Astrocyte (in vitro differentiated cells and primary cell): ENCODE results near the gene HS6ST2. TPM values are rescaled to one million over a fixed set of nuclear protein-coding genes. Genes with fewer than 3 reads are reported as not detected.

Experiments
- DNase-seq: peaks from one replicate; pipeline ENCODE4 v3.0.0-alpha.2; 2010; ENCODE audit warnings: low read depth
- FAIRE-seq: peaks from 2 replicates; lab custom pipeline; 2011; peaks lifted over from hg19 to GRCh38; lab: Jason Lieb, UNC
- H2AFZ ChIP-seq: 2 replicates; pipeline ENCODE4 v1.6.0; 2012; ENCODE audit warnings: low read depth, low read length, inconsistent platforms
- H3K27ac ChIP-seq: 2 replicates; pipeline ENCODE4 v1.5.1; 2011; ENCODE audit warnings: low read depth, low read length, inconsistent platforms
- H3K27me3 ChIP-seq: 2 replicates; pipeline ENCODE4 v1.6.0; 2011; ENCODE audit warnings: low read length, inconsistent platforms; ENCODE audit not compliant: insufficient read depth
- H3K36me3 ChIP-seq: 2 replicates; pipeline ENCODE4 v1.5.1; 2011; ENCODE audit warnings: low read length, inconsistent platforms; ENCODE audit not compliant: insufficient read depth
- H3K4me1 ChIP-seq: 2 replicates; pipeline ENCODE4 v1.5.1; 2011; ENCODE audit warnings: low read length, inconsistent platforms; ENCODE audit not compliant: insufficient read depth
- H3K4me2 ChIP-seq: 2 replicates; pipeline ENCODE4 v1.6.0; 2012; ENCODE audit warnings: low read length, inconsistent platforms
- H3K4me3 ChIP-seq: 2 replicates; pipeline ENCODE4 v1.5.1; 2011; ENCODE audit warnings: low read depth, mild to moderate bottlenecking, low read length, inconsistent platforms; ENCODE audit not compliant: insufficient read depth
- H3K79me2 ChIP-seq: 2 replicates; pipeline ENCODE4 v1.6.0; 2012; ENCODE audit warnings: mild to moderate bottlenecking, low read length, inconsistent platforms; ENCODE audit not compliant: insufficient read depth
- H3K9ac ChIP-seq: 2 replicates; pipeline ENCODE4 v1.6.0; 2012; ENCODE audit warnings: mild to moderate bottlenecking, low read length, inconsistent platforms
- H3K9me3 ChIP-seq: 2 replicates; pipeline ENCODE4 v1.5.1; 2012; ENCODE audit warnings: low read depth, mild to moderate bottlenecking, low read length, inconsistent platforms; ENCODE audit not compliant: insufficient read depth
- H4K20me1 ChIP-seq: 2 replicates; pipeline ENCODE4 v1.6.0; 2012; ENCODE audit warnings: low read length, inconsistent platforms; ENCODE audit not compliant: insufficient read depth
- H3K27ac Mint-ChIP-seq: one replicate; pipeline ENCODE4 v1.8.0; 2021; ENCODE audit warnings: mild to moderate bottlenecking, mixed read lengths; ENCODE audit not compliant: unreplicated experiment
- H3K27me3 Mint-ChIP-seq: one replicate; pipeline ENCODE4 v1.8.0; 2021; ENCODE audit warnings: low read depth, mixed read lengths; ENCODE audit not compliant: unreplicated experiment
- H3K36me3 Mint-ChIP-seq: one replicate; pipeline ENCODE4 v1.8.0; 2021; ENCODE audit warnings: low read depth, mixed read lengths; ENCODE audit not compliant: unreplicated experiment
- H3K4me1 Mint-ChIP-seq: one replicate; pipeline ENCODE4 v1.8.0; 2021; ENCODE audit warnings: low read depth, mixed read lengths; ENCODE audit not compliant: unreplicated experiment
- H3K4me3 Mint-ChIP-seq: one replicate; pipeline ENCODE4 v1.8.0; 2021; ENCODE audit warnings: mild to moderate bottlenecking, moderate library complexity, mixed read lengths; ENCODE audit not compliant: unreplicated experiment
- H3K9me3 Mint-ChIP-seq: one replicate; pipeline ENCODE4 v1.8.0; 2021; ENCODE audit warnings: mild to moderate bottlenecking, mixed read lengths; ENCODE audit not compliant: unreplicated experiment
- EZH2 ChIP-seq: IDR thresholded peaks from 2 replicates; pipeline ENCODE4 v1.6.1; 2012; ENCODE audit warnings: mild to moderate bottlenecking, low read length, inconsistent platforms; ENCODE audit not compliant: insufficient read depth
- total RNA-seq: library from RNA; stranded (reverse); gene quantifications from 2 replicates; pipeline ENCODE4 v1.2.1, GENCODE V29; 2021
- TF ChIP-seq, protein P1 (sequence below): IDR thresholded peaks from 2 replicates; pipeline ENCODE4 v1.5.1; 2011; ENCODE audit warnings: low read depth, mild to moderate bottlenecking, inconsistent platforms, low read length, moderate library complexity; ENCODE audit not compliant: insufficient read depth

Gene HS6ST2
- total RNA-seq, 1 donor from 2014 or later = 12.9 TPM

DNA sequence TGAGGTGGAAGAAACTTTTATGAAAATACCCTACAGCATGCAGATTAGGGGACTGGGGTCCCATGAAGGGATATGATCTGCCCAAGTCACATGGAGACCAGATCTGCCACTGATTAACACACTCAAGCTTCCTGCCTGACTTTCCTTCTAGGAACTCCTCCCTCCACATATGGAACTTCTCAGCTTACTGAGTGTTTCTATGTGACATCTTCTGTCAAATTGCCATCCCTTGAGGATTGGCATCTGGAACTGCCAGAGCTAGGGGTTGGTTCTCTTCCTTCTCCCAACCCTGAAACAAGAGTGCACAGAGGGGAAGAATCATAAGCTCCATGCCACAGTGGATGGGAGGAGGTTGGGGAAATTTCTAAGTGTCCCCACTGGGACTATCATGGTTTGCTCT is 319.0 kb downstream of the HS6ST2 start:
- no peak overlapping the region for H3K27ac ChIP-seq
- no peaks in the 10 kb centered on the region for H3K4me1 ChIP-seq
- H3K4me1 Mint-ChIP-seq = peaks cover 4% of the 10 kb centered on the region
- no peaks in the 10 kb centered on the region for H3K36me3 ChIP-seq
- no peak overlapping the region for H3K4me3 Mint-ChIP-seq
- FAIRE-seq = no peak
- no peaks in the 10 kb centered on the region for H3K9me3 Mint-ChIP-seq
- H3K79me2 ChIP-seq = no peaks in the 10 kb centered on the region
- no peaks in the 10 kb centered on the region for H4K20me1 ChIP-seq
- H3K27me3 ChIP-seq = no peaks in the 10 kb centered on the region
- H3K36me3 Mint-ChIP-seq = no peaks in the 10 kb centered on the region
- no peak overlapping the region for H3K4me3 ChIP-seq
- TF ChIP-seq, protein P1, sequence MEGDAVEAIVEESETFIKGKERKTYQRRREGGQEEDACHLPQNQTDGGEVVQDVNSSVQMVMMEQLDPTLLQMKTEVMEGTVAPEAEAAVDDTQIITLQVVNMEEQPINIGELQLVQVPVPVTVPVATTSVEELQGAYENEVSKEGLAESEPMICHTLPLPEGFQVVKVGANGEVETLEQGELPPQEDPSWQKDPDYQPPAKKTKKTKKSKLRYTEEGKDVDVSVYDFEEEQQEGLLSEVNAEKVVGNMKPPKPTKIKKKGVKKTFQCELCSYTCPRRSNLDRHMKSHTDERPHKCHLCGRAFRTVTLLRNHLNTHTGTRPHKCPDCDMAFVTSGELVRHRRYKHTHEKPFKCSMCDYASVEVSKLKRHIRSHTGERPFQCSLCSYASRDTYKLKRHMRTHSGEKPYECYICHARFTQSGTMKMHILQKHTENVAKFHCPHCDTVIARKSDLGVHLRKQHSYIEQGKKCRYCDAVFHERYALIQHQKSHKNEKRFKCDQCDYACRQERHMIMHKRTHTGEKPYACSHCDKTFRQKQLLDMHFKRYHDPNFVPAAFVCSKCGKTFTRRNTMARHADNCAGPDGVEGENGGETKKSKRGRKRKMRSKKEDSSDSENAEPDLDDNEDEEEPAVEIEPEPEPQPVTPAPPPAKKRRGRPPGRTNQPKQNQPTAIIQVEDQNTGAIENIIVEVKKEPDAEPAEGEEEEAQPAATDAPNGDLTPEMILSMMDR = no peak
- no peak for TF ChIP-seq EZH2
- no peak overlapping the region for H3K9ac ChIP-seq
- H3K27ac Mint-ChIP-seq = no peak overlapping the region
- H2AFZ ChIP-seq = no peak overlapping the region
- peaks cover 2% of the 10 kb centered on the region for H3K27me3 Mint-ChIP-seq
- H3K9me3 ChIP-seq = no peaks in the 10 kb centered on the region
- H3K4me2 ChIP-seq = no peak overlapping the region
- no peak for DNase-seq

DNA sequence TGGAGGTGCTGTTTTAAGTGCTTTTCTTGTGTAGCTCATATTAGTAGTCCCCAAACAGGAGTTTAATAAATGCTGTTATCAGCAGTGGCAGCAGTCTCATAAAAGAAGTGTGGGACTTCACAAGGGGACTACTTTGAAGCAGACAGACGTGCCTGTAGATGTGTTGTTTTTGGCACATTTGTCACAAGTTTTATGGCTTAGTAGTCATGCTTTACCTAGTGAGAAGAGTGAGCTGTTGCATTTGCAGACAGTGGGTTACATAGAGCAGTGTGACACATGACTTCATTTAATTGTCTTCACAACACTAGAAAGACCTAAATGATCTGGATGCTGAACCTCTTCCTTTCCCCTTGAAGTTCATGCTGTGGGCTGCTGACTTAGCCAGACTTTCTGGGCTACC is 320.1 kb downstream of the HS6ST2 start:
- H3K4me3 Mint-ChIP-seq = no peak overlapping the region
- H4K20me1 ChIP-seq = no peaks in the 10 kb centered on the region
- H2AFZ ChIP-seq = no peak overlapping the region
- H3K79me2 ChIP-seq = no peaks in the 10 kb centered on the region
- H3K27ac Mint-ChIP-seq = no peak overlapping the region
- peaks cover 4% of the 10 kb centered on the region for H3K4me1 Mint-ChIP-seq
- no peak for TF ChIP-seq EZH2
- TF ChIP-seq, protein P1 = no peak
- H3K4me3 ChIP-seq = no peak overlapping the region
- H3K36me3 ChIP-seq = no peaks in the 10 kb centered on the region
- no peak overlapping the region for H3K4me2 ChIP-seq
- peak; percentile 87 for FAIRE-seq
- peaks cover 2% of the 10 kb centered on the region for H3K27me3 Mint-ChIP-seq
- DNase-seq = no peak
- H3K9me3 ChIP-seq = no peaks in the 10 kb centered on the region
- H3K36me3 Mint-ChIP-seq = no peaks in the 10 kb centered on the region
- no peaks in the 10 kb centered on the region for H3K4me1 ChIP-seq
- H3K9ac ChIP-seq = no peak overlapping the region
- H3K27me3 ChIP-seq = no peaks in the 10 kb centered on the region
- H3K9me3 Mint-ChIP-seq = no peaks in the 10 kb centered on the region
- H3K27ac ChIP-seq = no peak overlapping the region

DNA sequence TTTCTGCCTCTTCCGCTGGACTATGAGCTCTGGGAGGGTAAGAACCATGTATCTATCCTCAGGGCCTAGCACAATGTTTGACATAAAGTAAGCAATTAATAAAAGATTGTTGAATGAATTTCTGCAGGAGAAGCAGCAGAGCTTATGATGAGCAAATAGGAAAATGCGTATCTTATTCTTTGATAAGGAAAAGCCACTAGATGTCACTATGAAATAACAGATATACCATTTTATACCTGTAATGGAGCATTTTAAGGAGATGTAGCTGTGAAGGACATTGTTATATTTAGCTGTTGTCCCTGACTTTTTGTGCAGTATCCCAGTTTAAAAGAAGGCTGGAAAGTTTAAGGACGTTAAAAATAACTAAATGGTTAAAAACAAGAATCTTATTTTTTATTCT is 322.3 kb downstream of the HS6ST2 start:
- H3K9me3 ChIP-seq = no peaks in the 10 kb centered on the region
- H3K4me3 ChIP-seq = no peak overlapping the region
- H3K4me2 ChIP-seq = no peak overlapping the region
- no peaks in the 10 kb centered on the region for H3K79me2 ChIP-seq
- H3K4me1 ChIP-seq = no peaks in the 10 kb centered on the region
- no peaks in the 10 kb centered on the region for H3K36me3 Mint-ChIP-seq
- no peak overlapping the region for H2AFZ ChIP-seq
- no peak overlapping the region for H3K9ac ChIP-seq
- H3K9me3 Mint-ChIP-seq = peaks cover 2% of the 10 kb centered on the region
- no peak overlapping the region for H3K27ac Mint-ChIP-seq
- H3K27me3 ChIP-seq = no peaks in the 10 kb centered on the region
- H3K4me3 Mint-ChIP-seq = no peak overlapping the region
- no peak overlapping the region for H3K27ac ChIP-seq
- no peaks in the 10 kb centered on the region for H4K20me1 ChIP-seq
- H3K27me3 Mint-ChIP-seq = peaks cover 2% of the 10 kb centered on the region
- peak; percentile 99 for FAIRE-seq
- TF ChIP-seq EZH2 = no peak
- TF ChIP-seq, protein P1 = no peak
- no peaks in the 10 kb centered on the region for H3K36me3 ChIP-seq
- H3K4me1 Mint-ChIP-seq = no peaks in the 10 kb centered on the region
- no peak for DNase-seq
